ENCODE measurements around the gene GPC3.

GPC3 gene

GRCh38 chrX:133586443-133586842 is 399.0 kb downstream of the GPC3 start:
- no peak for DNase-seq

GRCh38 chrX:133583825-133584224 is 401.6 kb downstream of the GPC3 start:
- DNase-seq, result no peak

- no peak for DNase-seq
Observed at GRCh38 chrX:133580625-133581024, 404.8 kb downstream of the GPC3 start.

DNA sequence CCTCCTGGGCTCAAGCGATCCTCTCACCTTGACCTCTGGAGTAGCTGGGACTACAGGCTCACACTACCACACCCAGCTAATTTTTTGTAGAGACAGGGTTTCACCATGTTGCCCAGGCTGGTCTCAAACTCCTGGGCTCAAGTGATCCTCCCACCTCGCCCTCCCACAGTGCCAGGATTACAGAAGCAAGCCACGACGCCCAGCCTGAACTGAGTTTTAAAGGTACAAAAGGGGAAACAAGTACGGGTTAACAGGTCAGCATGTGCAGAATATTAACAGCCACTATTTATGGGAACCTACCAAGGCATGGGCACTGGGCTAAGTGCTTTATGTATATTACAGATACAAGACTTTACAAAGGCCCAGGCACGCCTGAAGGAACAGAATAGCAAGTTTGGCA is 405.8 kb downstream of the GPC3 start:
- DNase-seq, result no peak

GRCh38 chrX:133576876-133577275 is 408.5 kb downstream of the GPC3 start:
- no peak for DNase-seq

DNA sequence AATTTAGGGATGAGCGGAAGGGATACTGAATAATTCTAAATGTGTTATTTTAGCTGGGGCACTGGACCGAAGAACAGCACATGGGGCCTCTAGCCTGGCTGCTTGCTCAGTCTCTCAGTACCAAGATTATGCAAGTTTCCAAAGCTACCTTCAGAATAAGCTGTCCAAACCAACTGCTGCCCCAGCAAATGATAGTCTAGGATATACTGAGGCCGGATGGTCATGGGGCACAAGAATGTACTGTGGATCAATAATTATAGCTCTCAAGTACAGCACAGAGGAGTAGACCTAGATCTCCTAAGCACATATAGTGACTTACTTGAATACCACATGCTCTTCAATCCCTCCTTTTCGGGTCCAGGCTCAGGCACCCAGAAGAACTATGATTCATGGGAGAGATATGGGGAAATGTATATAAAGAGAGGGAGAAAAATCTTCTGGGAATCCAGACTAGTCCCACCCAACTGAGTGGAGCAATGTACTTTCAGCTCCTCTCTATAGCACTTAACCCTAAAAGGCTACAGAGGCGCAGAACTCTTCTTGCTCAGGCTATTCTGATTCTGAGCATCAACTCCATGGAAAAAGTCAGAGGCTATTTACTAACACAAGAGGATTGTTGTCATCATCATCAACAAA is 409.8 kb downstream of the GPC3 start:
- no peak for DNase-seq

DNA sequence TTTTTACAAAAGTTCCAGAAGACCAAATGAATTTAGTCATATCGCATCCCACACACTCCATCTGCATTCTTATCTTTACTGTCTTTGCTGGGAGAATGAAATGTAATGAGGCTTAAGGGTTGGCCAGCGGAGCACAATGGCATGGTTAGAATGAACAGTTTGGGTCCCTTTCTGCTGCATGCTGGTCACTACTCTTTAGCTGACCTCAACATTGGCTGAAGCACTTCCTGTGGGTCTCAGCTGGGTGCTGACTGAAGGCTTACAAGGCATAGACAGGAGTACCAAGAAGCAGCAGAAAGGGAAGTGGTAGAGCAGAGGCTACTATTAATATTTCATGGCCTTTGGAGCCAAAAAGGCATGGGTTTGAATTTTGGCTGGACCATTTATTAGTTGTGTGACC is 410.7 kb downstream of the GPC3 start:
- DNase-seq, result no peak

DNA sequence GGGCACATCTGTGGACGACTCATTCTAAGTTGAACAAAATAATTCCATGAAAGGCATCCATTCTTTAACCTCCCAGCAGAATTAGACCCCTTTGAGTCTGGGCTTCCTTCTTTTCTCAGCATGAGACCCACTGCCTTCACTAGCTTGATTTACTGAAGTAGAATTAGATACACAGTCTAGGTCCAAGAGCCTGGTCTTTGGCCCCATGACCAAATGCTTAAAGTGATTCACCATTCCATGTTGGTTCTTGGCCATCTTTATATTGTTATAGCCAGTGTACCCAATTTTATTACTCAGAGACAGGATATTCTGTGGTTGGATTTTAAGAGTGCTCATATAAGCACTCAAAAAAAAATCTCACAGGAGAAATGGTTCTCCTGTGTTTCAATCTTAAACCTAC is 414.8 kb downstream of the GPC3 start:
- DNase-seq, result no peak

DNA sequence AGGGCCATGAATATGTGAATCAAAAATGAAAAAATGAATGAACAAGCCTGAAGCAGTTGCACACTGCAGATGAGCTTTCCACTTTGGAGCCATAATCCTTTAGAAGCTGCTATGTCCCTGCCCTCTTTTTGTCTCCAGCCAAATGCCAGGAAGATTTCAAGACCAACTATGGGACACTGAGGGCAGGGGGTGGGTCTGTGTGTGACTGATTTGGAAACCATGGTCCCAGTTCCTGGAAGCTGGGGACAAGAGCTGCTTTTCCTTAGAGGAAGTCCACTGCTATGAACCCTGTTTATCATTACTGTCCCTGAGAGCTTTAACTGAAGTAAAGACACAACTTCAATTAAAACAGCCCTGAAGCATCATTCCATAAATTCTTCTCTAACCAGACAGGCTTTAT is 416.2 kb downstream of the GPC3 start:
- DNase-seq, result no peak

DNA sequence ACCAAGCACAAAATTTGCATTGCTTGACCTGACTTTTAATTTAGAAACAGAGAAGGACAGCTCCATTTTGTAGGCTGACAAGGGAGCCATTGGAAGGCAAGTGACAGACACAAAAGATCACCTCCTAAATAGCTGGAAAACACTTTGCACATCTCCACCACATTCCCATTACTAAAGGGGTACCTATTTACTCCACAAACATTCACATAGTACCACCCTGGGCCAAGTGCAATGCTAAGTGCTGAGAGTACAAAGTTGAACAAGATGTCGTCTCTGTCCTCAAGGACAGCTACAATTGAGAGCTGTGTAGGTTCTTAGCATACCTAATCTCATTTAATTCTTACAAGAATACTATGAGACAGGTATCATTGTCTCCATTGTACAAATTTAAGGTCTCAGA is 417.3 kb downstream of the GPC3 start:
- no peak for DNase-seq

GRCh38 chrX:133566876-133567275 is 418.5 kb downstream of the GPC3 start:
- no peak for DNase-seq

DNA sequence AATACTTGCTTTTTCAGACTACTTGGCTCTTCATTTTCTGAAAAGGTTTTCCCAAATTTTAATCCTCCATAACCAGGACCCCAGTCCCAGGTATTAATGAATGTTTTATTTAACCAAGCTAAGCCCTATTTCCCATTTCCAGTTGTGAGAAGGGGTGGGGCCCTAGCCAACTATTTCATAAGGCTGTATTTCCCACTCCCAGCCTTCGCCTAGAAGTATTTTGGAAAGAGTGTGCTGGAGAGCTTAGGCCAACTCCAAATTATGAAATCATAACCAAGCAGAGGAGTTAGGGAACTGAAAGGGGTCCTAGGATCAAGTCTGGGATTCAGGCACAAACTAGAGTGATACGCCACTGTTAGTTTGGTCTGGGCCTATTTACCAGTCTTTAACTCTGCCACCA is 421.7 kb downstream of the GPC3 start:
- no peak for DNase-seq

- DNase-seq, result no peak
Observed at GRCh38 chrX:133561251-133561650, 424.1 kb downstream of the GPC3 start.

GRCh38 chrX:133559909-133560308 is 425.5 kb downstream of the GPC3 start:
- DNase-seq, result no peak

DNA sequence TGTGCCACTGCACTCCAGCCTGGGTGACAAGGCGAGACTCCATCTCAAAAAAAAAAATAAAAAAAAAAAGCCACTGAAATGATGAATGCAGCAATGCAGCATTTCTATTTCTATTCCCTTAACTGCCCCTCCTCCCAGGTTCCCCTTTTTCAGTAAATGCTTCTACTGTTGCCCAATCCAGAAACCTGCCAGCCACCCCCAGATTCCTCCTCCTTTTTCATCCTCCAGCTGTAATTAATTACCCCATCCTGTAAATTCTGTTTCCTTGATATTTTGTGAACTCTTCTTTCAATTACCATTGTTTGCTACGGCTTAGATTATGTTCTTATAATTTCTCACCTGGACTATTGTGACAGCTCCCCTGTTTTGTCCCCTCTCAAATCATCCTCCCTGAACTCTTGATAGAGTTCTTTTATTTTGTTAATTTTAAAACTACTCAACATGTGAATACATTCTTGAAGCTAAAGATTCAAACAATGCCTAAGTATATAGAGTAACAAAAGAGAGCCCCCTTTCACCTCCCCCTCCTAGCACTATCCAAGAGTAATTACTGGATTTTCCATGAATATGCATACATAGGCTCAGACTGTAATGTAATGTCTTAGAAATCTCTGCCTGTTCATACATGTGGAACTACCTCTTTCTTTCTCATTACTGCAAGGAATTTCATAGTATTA is 429.5 kb downstream of the GPC3 start:
- no peak for DNase-seq

GRCh38 chrX:133550665-133551485 is 434.5 kb downstream of the GPC3 start:
- DNase-seq, result no peak

- DNase-seq, result no peak
Observed at GRCh38 chrX:133549295-133549933, 436.0 kb downstream of the GPC3 start.

- DNase-seq, result no peak
Observed at GRCh38 chrX:133546441-133546840, 439.0 kb downstream of the GPC3 start.

- no peak for DNase-seq
Observed at GRCh38 chrX:133544778-133545177, 440.6 kb downstream of the GPC3 start.

DNA sequence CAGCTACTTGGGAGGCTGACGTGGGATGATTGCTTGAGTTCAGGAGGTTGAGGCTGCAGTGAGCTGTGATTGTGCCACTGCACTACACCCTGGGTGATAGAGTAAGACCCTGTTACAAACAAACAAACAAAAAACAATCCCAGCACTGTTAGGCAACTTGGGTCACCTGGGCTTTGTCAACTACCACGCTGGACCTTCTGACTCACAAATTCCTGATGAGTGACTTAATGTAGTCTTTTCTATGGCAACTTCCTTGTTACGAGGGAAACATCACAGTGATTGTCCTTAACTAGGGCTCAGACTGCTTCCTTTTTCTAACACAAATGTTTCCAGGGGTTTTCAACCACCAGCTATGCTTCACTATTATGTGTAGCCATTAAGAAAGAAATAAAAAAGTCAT is 441.3 kb downstream of the GPC3 start:
- DNase-seq, result no peak

DNA sequence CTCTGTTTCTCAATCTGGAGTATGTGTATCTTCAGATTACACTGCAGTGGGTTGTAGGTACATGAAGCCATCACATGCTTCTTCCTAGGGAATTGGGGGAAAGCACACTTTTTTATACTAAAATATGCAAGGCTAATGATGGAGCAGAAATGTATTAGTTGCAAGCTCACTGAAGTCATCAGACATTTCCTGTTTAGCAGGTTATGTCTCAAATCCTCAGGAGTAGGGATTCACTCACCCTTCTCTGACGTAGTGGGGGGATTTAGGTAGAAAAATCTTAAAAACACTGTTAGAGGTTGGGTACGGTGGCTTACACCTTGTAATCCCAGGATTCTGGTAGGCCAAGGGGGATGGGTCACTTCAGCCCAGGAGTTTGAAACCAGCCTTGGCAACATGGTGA is 441.7 kb downstream of the GPC3 start:
- DNase-seq, result no peak

DNA sequence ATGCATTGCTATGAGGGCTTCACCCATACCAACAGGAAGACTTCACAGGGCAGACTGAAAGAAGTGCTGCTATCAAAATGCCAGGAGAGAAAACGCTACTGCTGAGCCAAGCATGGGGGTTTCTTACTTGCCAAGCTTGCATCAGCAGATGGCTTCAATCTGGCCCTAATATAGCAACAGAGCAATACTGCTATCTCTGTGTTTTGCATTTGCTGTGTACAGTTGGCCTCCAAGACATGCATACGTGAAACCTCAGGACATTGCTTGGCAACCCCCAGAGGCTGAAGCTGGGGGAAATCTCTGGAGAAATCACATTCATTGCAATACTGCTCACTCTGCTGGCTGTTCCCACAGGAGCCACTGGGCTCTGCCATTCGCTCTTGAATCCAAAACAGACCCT is 442.9 kb downstream of the GPC3 start:
- no peak for DNase-seq

GRCh38 chrX:133541021-133541420 is 444.4 kb downstream of the GPC3 start:
- DNase-seq, result no peak

- no peak for DNase-seq
Observed at GRCh38 chrX:133538148-133538547, 447.2 kb downstream of the GPC3 start.

Data from NCI-H187 (cell line).